ENCODE measurements around the gene VIL1. TPM values are rescaled to one million over a fixed set of nuclear protein-coding genes. Genes with fewer than 3 reads are reported as not detected.

VIL1 gene
- polyA plus RNA-seq, 1 donor from 2014 or later: not detected

GRCh38 chr2:218419630-218420216 is 800 bp downstream of the VIL1 start:
- H3K9me3 ChIP-seq (ENCODE audit: low read length): no peaks in the 10 kb centered on the region
- H2AFZ ChIP-seq (ENCODE audit: low read depth, low read length): no peak overlapping the region

GRCh38 chr2:218421027-218421426 is 2.1 kb downstream of the VIL1 start:
- Histone ChIP-seq H3K27ac (ENCODE audit: low read length) (no peak overlapping the region), H3F3A (ENCODE audit: insufficient read depth, low read length, poor library complexity, severe bottlenecking) (no peaks in the 10 kb centered on the region), H3K9me3 (ENCODE audit: low read length) (no peaks in the 10 kb centered on the region), H3K79me2 (replicated peaks; ENCODE audit: insufficient read depth, low read length) (no peaks in the 10 kb centered on the region), H3K4me2 (ENCODE audit: low read length) (no peak overlapping the region), H3K9me2 (ENCODE audit: insufficient read depth, low read length) (no peaks in the 10 kb centered on the region), H3K27me3 (ENCODE audit: insufficient read depth, low read depth, low read length) (no peaks in the 10 kb centered on the region), H4K20me1 (ENCODE audit: insufficient read depth) (no peaks in the 10 kb centered on the region), H3K36me3 (ENCODE audit: insufficient read depth, low read length) (no peaks in the 10 kb centered on the region), H3K4me3 (ENCODE audit: low read length) (no peak overlapping the region), H3K9ac (ENCODE audit: low read length) (no peak overlapping the region), H2AFZ (ENCODE audit: low read depth, low read length) (no peak overlapping the region)
- no peak for TF ChIP-seq SMC3 (conservative IDR thresholded peaks at IDR 0.05; ENCODE audit: poor library complexity)
- TF ChIP-seq POLR2AphosphoS5 (IDR thresholded peaks at IDR 0.05): no peak
- no peak for TF ChIP-seq TAF1 (IDR thresholded peaks at IDR 0.05; ENCODE audit: low read depth)
- TF ChIP-seq REST (IDR thresholded peaks at IDR 0.05; ENCODE audit: borderline replicate concordance): no peak
- TF ChIP-seq MXI1 (conservative IDR thresholded peaks at IDR 0.05; ENCODE audit: poor library complexity, severe bottlenecking): no peak
- no peak for TF ChIP-seq EZH2 (IDR thresholded peaks at IDR 0.05; ENCODE audit: borderline replicate concordance, insufficient read depth, low read length, poor library complexity, severe bottlenecking)
- TF ChIP-seq, protein P1, sequence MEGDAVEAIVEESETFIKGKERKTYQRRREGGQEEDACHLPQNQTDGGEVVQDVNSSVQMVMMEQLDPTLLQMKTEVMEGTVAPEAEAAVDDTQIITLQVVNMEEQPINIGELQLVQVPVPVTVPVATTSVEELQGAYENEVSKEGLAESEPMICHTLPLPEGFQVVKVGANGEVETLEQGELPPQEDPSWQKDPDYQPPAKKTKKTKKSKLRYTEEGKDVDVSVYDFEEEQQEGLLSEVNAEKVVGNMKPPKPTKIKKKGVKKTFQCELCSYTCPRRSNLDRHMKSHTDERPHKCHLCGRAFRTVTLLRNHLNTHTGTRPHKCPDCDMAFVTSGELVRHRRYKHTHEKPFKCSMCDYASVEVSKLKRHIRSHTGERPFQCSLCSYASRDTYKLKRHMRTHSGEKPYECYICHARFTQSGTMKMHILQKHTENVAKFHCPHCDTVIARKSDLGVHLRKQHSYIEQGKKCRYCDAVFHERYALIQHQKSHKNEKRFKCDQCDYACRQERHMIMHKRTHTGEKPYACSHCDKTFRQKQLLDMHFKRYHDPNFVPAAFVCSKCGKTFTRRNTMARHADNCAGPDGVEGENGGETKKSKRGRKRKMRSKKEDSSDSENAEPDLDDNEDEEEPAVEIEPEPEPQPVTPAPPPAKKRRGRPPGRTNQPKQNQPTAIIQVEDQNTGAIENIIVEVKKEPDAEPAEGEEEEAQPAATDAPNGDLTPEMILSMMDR (IDR thresholded peaks at IDR 0.05; ENCODE audit: poor library complexity, severe bottlenecking): no peak

More at GRCh38 chr2:218419630-218420216, 800 bp downstream of the VIL1 start:
- H3K4me2 ChIP-seq (ENCODE audit: low read length): no peak overlapping the region
- no peaks in the 10 kb centered on the region for H3K9me2 ChIP-seq (ENCODE audit: insufficient read depth, low read length)
- TF ChIP-seq, protein P1 (IDR thresholded peaks at IDR 0.05; ENCODE audit: poor library complexity, severe bottlenecking): no peak
- no peak for TF ChIP-seq RAD21 (conservative IDR thresholded peaks at IDR 0.05)
- TF ChIP-seq MXI1 (conservative IDR thresholded peaks at IDR 0.05; ENCODE audit: poor library complexity, severe bottlenecking): no peak
- no peak for TF ChIP-seq REST (IDR thresholded peaks at IDR 0.05; ENCODE audit: borderline replicate concordance)
- no peak for TF ChIP-seq EZH2 (IDR thresholded peaks at IDR 0.05; ENCODE audit: borderline replicate concordance, insufficient read depth, low read length, poor library complexity, severe bottlenecking)
- TF ChIP-seq SMC3 (conservative IDR thresholded peaks at IDR 0.05; ENCODE audit: poor library complexity): no peak
- TF ChIP-seq EP300 (conservative IDR thresholded peaks at IDR 0.05; ENCODE audit: poor library complexity, severe bottlenecking): no peak
- no peak for TF ChIP-seq TAF1 (IDR thresholded peaks at IDR 0.05; ENCODE audit: low read depth)
- TF ChIP-seq POLR2AphosphoS5 (IDR thresholded peaks at IDR 0.05): no peak
- no peaks in the 10 kb centered on the region for H3K27me3 ChIP-seq (ENCODE audit: insufficient read depth, low read depth, low read length)
- H4K20me1 ChIP-seq (ENCODE audit: insufficient read depth): no peaks in the 10 kb centered on the region
- H3K36me3 ChIP-seq (ENCODE audit: insufficient read depth, low read length): no peaks in the 10 kb centered on the region
- H3K79me2 ChIP-seq (replicated peaks; ENCODE audit: insufficient read depth, low read length): no peaks in the 10 kb centered on the region
- no peaks in the 10 kb centered on the region for H3F3A ChIP-seq (ENCODE audit: insufficient read depth, low read length, poor library complexity, severe bottlenecking)
- H3K27ac ChIP-seq (ENCODE audit: low read length): no peak overlapping the region
- no peak overlapping the region for H3K9ac ChIP-seq (ENCODE audit: low read length)
- H3K4me3 ChIP-seq (ENCODE audit: low read length): no peak overlapping the region
